Effector memory CD4-positive, alpha-beta T cell (primary cell): Measurements from ENCODE around the gene PDX1.

Experiments used
- DNase-seq, 3 donors: peaks; one replicate each; pipeline ENCODE4 v3.0.0-alpha.2; 2020
- H3K27ac ChIP-seq: 2 replicates; pipeline ENCODE4 v1.7.0; 2013; ENCODE audit warnings: mild to moderate bottlenecking, low read length, moderate library complexity; ENCODE audit not compliant: insufficient read depth, poor library complexity, severe bottlenecking
- H3K27me3 ChIP-seq: replicated peaks from 2 replicates; pipeline ENCODE4 v1.7.0; 2013; ENCODE audit warnings: mild to moderate bottlenecking, low read length; ENCODE audit not compliant: insufficient read depth, control insufficient read depth, poor library complexity, severe bottlenecking
- H3K36me3 ChIP-seq: 2 replicates; pipeline ENCODE4 v1.7.0; 2013; ENCODE audit warnings: mild to moderate bottlenecking, low read length, moderate library complexity; ENCODE audit not compliant: control insufficient read depth, insufficient read depth
- H3K4me1 ChIP-seq: 2 replicates; pipeline ENCODE4 v1.7.0; 2013; ENCODE audit warnings: low read length, mild to moderate bottlenecking; ENCODE audit not compliant: control insufficient read depth, insufficient read depth, poor library complexity, severe bottlenecking
- H3K4me3 ChIP-seq: 2 replicates; pipeline ENCODE4 v1.7.0; 2013; ENCODE audit warnings: low read length, low read depth, mild to moderate bottlenecking; ENCODE audit not compliant: insufficient read depth, poor library complexity, severe bottlenecking
- H3K9me3 ChIP-seq: 2 replicates; pipeline ENCODE4 v1.7.0; 2013; ENCODE audit warnings: mild to moderate bottlenecking, low read length, moderate library complexity; ENCODE audit not compliant: control insufficient read depth

The PDX1 gene

DNA sequence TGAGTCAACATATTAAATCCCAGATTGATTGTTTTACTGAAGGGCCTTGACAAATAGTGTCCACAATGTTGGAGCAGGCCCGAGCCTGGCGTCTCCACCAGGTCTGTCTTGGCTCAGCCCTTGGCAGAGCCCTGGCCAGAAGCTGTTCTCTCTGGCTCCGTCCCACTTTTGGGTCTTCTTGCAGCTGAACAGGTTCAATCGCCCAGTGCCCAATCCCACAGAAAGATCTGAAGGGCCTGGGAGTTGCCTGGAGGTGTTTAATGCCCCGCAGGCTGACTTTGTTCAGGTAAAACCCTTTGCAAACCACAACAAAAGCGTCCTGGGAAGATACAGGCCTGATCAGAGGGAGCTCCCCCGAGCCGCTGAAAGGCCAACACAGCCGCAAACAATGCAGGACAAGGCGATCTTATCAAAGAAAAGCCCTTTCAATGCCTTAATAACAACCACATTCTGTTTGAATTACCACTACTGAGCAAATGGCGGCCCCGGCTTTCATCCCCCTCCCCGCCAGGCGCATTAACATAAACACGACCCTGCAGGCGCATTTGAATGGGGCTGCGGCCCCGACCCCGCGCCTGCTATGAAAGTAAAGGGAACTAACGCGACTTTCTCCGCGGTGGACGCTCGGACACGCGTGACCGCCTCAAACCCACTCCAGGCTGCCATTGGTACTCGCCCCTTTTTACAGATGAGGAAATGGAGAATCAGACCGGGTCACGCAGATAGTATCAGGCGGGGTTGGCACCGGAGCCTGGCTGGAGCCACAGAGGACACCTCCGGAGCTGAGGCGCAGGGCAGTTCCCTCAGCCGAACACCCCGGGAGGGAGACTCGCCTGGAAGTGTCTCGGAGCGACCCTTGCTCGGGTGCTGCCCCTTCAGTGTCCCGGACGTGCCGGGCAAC, 46.2 kb downstream of the PDX1 start:
- no peaks in the 10 kb centered on the region for H3K9me3 ChIP-seq
- peaks cover 40% of the 10 kb centered on the region for H3K27me3 ChIP-seq
- no peaks in the 10 kb centered on the region for H3K36me3 ChIP-seq
- DNase-seq = no peak
- no peak overlapping the region for H3K27ac ChIP-seq
- no peak overlapping the region for H3K4me3 ChIP-seq
- peaks cover 13% of the 10 kb centered on the region for H3K4me1 ChIP-seq

DNA sequence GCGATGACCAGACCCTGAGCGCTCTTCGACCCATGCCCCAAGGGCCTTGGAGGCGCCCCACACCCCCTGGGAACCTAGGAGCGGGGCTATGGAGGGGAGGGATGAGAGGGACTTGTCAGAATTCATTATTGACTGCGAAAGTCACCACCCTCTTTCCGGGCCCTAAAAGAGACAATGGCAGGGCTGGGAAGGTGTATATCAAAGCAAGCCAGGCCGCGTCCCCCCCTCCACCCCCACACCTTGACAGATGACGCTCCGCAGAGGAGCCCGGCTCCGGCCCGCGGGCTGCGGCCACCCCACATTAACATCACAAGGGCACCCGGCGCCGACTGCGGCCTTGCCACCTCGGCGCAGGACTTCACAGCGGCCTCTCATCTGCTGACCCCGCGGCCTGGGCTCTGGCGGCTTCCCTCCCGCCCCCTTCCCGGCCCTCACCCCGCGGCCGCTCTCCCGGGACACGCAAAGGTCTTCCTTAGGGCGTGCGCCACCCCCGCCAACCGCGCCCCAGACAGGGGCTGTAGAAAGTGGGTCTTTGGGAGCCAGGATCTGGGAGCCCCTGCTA, 46.9 kb downstream of the PDX1 start:
- peaks cover 40% of the 10 kb centered on the region for H3K27me3 ChIP-seq

DNA sequence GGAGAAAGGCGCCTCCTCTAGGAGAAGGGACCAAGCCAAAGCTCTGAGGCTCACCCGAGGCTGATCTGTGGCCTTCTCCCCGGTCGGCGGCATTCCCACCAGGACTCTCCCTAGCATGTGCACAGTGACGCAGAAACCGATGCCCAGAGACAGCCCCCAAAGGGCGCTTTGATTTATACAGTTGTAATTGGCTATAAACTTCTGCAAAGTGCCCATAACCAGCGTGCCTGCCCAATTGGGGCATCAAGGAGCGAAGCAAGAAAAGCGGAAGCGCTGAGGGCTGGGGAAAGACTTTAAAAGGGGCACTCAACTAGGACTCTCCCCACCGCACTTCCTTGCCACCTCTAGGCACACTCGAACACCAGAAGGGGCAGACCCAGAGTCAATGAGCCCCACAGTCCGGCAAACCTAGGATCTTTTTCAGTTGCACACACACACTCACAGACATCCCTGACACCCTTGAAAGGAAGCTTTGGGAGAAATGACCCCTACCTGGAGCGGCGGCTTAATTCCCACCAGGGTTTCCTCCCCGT, 47.5 kb downstream of the PDX1 start:
- Histone ChIP-seq H3K27me3 (peaks cover 40% of the 10 kb centered on the region), H3K4me1 (peaks cover 9% of the 10 kb centered on the region), H3K27ac (no peak overlapping the region), H3K4me3 (no peak overlapping the region), H3K36me3 (no peaks in the 10 kb centered on the region), H3K9me3 (no peaks in the 10 kb centered on the region)
- no peak for DNase-seq

More for the DNA sequence above, 46.9 kb downstream of the PDX1 start:
- no peaks in the 10 kb centered on the region for H3K9me3 ChIP-seq
- no peaks in the 10 kb centered on the region for H3K36me3 ChIP-seq
- no peak overlapping the region for H3K4me3 ChIP-seq
- no peak overlapping the region for H3K27ac ChIP-seq
- H3K4me1 ChIP-seq = peaks cover 9% of the 10 kb centered on the region
- DNase-seq = no peak

DNA sequence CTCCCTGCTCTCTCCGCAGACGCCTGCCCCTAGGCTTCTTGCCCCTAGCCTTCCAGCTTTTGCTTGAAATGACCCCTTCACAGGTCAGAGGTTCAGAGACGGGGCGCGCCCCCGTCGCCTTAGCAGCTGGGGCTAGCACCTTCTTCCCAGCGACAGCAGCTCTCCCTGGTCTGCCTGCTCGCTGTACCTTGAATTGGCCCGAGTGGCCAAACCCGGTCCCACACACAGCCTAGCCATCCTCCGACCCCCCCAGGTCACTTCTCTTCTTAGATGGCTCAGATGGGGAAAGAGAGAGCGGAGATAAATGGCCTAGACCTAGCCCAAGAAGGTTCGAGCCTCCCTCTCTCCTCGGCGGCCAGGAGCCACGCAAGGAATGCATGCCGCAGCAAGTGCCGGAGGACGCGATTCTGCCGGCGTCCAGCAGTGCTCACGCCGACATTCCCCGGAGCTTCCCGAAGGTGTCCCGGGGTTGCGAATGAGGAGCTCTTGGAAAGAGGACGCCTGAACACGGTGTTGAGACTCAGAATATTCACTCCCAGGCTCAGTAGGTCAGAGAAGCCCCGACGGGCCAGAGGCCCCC, 48.0 kb downstream of the PDX1 start:
- Histone ChIP-seq H3K27ac (no peak overlapping the region), H3K4me3 (no peak overlapping the region), H3K36me3 (no peaks in the 10 kb centered on the region), H3K4me1 (peaks cover 9% of the 10 kb centered on the region), H3K27me3 (peaks cover 40% of the 10 kb centered on the region), H3K9me3 (no peaks in the 10 kb centered on the region)
- DNase-seq = no peak

DNA sequence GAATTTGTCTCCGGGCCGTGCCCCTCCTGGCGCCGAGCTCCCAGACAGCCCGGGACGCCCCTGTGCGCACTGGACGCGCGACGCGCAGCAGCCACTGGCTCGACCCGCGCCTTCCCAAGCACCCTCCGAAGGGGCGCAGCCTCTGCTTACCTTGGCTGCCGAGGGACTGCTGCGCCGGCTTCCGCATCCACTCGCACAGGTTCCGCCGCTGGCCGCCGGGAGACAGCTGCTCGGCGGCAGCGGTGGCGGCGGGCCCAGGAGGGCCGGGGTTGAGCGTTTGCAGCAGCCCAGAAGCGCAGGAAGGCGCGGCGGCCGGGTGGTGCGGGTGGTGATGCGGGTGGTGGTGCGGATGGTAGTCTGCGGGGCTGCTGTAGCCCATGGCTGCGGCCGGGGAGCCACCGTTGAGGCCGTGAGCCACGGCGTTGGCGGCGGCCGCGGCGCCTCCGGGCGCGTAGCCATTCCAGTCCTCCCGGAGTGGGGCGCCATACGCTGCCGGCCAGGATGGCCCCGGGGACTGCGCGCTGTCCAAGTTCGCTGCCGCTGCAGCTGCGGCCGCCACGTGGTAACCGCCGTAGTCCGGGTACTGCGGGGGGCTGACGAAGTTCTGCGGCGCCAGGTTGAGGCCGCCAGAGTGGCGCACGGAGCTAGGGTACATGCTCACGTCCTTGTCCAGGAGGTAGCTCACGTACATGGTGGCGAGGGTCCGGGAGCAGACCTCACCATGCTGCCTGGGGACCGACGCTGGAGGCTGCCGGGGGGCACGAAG, 48.7 kb downstream of the PDX1 start:
- H3K4me3 ChIP-seq = no peak overlapping the region
- no peak overlapping the region for H3K27ac ChIP-seq
- H3K27me3 ChIP-seq = peaks cover 44% of the 10 kb centered on the region
- H3K9me3 ChIP-seq = no peaks in the 10 kb centered on the region
- H3K4me1 ChIP-seq = peaks cover 9% of the 10 kb centered on the region
- DNase-seq = no peak
- H3K36me3 ChIP-seq = no peaks in the 10 kb centered on the region

DNA sequence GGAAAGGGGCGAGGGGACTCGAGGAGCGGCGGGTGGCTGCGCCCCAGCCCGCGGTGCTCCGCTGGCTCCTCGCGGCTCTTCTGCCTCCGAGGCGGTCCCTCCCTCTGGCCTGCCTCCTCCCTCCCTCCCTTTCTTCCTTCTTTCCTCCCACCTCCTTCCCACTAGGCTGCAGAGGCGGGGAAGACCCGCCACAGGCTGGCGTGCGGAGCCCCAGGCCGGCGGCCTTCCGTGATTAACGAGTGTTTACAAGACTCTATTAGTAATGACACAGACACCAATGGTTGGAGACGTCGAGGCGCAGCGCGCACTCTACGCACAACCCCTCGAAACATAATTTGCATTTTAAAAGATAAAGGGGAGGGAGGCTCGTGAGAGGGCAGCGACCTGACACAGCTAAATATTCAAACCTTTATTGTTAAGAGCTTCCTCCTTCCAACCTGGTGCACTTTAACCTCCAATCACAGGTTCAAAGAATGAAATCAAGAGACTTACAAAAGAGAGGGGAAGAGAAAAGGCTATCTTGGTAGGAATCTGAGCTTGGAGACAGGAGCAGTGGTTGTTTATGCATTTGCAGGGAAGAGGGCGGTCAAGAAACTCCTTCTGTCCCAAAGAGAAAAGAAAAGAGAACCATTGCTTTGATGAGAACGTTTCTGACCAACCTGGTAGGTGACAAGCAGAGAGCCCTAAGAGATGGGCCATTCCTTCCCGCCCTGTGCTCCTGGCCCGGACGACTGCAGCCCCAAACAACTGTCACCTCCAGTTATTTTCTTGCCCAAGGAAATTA, 49.5 kb downstream of the PDX1 start, which contains the start of gene CDX2:
TSS of gene CDX2 (minus strand) at position 234 of the 784 bp plus-strand sequence. CDS start 309 bp downstream, outside the sequence.
- peaks cover 46% of the 10 kb centered on the region for H3K27me3 ChIP-seq
- peaks cover 9% of the 10 kb centered on the region for H3K4me1 ChIP-seq
- H3K4me3 ChIP-seq = no peak within 1 kb of the TSS
- no peaks in the 10 kb centered on the region for H3K9me3 ChIP-seq
- H3K27ac ChIP-seq = no peak within 1 kb of the TSS
- DNase-seq = no peak
- no peaks in the 10 kb centered on the region for H3K36me3 ChIP-seq

DNA sequence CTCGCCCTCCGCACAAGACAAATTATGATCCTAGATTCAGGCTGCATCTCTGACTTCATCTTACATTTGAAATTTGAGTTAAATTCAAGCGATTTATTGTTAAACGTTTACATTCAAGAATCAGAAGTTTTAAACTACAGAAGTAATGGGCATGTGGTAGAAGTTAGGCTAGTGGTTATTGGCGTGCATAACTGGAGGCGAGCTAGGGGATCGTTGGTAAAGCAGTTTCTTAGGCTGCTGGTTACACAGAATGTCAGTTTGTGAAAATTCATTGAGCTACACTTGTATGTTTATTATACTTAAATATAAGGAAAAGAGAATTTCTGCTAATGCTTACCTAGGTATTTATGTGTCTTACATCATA, 50.0 kb downstream of the PDX1 start:
- peaks cover 46% of the 10 kb centered on the region for H3K27me3 ChIP-seq

DNA sequence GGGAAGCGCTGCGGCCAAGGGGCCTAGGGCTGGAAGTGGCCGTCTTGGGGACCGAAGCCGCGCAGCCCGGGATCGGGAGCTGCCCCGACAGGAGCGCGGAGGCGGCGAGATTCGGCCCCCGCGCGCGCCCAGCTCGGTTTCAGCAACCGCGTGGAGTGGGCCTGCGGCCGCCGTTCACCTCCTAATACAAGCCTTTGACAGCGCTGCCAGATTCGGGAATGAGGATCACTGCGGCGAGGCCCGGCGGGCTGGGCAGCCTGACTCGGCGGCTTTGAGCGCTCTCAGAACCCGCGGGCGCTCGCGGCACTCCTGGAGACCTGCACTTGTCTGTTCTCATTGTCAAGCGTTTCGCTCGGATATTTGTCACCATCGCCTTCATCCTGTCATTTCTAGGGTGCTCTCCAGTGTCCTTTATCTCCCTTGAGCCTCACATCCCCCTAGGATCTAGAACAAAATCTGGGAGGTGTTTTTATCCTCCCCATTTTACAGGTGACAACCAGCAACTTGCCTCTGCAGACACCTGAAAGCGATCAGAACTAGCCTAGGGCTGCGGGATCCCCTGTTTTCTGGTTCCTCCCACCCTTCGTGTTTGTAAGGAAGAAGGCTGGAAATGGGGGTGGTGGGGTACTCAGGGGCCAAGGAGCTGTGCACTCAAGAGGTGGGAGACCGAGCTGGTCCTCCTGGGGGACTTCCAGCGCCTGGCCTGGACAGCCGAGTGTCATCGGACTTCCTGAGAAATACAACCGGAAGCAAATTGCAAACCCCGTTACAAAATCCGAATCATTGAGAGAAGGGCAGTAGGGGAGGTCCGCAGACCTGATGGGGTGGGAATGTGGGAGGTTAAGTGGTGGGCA, 50.8 kb downstream of the PDX1 start:
- DNase-seq = no peak
- no peaks in the 10 kb centered on the region for H3K36me3 ChIP-seq
- H3K27me3 ChIP-seq = peaks cover 52% of the 10 kb centered on the region
- no peaks in the 10 kb centered on the region for H3K9me3 ChIP-seq
- H3K4me1 ChIP-seq = peaks cover 12% of the 10 kb centered on the region
- H3K27ac ChIP-seq = no peak overlapping the region
- H3K4me3 ChIP-seq = no peak overlapping the region

More for the DNA sequence above, 50.0 kb downstream of the PDX1 start:
- Histone ChIP-seq H3K36me3 (no peaks in the 10 kb centered on the region), H3K4me1 (peaks cover 9% of the 10 kb centered on the region), H3K27ac (no peak overlapping the region), H3K9me3 (no peaks in the 10 kb centered on the region), H3K4me3 (no peak overlapping the region)
- no peak for DNase-seq
